Mesothelial cell of epicardium (in vitro differentiated cells): ENCODE measurements around the gene FAM174B. TPM values are rescaled to one million over a fixed set of nuclear protein-coding genes. Genes with fewer than 3 reads are reported as not detected.
A peak's percentile ranks its signal among the peaks of the same experiment; 100 is the strongest.

Experiments
- DNase-seq, 2 experiments: peaks; one replicate each; pipeline ENCODE4 v3.0.0; 2021; ENCODE audit warnings: low spot score in 2 of 2; ENCODE audit not compliant: unreplicated experiment in 2 of 2
- H3K27ac Mint-ChIP-seq: 2 replicates; pipeline ENCODE4 v1.8.0; 2021; ENCODE audit warnings: mixed read lengths
- H3K27me3 Mint-ChIP-seq: 2 replicates; pipeline ENCODE4 v1.8.0; 2021; ENCODE audit warnings: low read depth, mixed read lengths
- H3K36me3 Mint-ChIP-seq: 2 replicates; pipeline ENCODE4 v1.8.0; 2021; ENCODE audit warnings: mixed read lengths
- H3K4me1 Mint-ChIP-seq: 2 replicates; pipeline ENCODE4 v1.8.0; 2021; ENCODE audit warnings: mixed read lengths
- H3K4me3 Mint-ChIP-seq: 2 replicates; pipeline ENCODE4 v1.8.0; 2021; ENCODE audit warnings: mild to moderate bottlenecking, moderate library complexity, mixed read lengths
- H3K9me3 Mint-ChIP-seq: 2 replicates; pipeline ENCODE4 v1.8.0; 2021; ENCODE audit warnings: mixed read lengths
- total RNA-seq: library from RNA; stranded (reverse); gene quantifications from 3 replicates; pipeline ENCODE4 v1.2.1, GENCODE V29; 2021
- TF ChIP-seq, protein P1 (sequence below): fragments of 200-600 bp; sonication (generic); IDR thresholded peaks from one replicate; pipeline ENCODE4 v1.5.0; 2021; ENCODE audit warnings: antibody characterized with exemption; ENCODE audit not compliant: unreplicated experiment

The FAM174B gene
- total RNA-seq, result 18.8 to 20.7 TPM (median 19.1 TPM) in 3 replicates

- Mint-ChIP-seq H3K27me3 (peaks cover 39% of the 10 kb centered on the region), H3K4me1 (peaks cover 35% of the 10 kb centered on the region), H3K4me3 (peak within 1 kb of the TSS; percentile 75), H3K36me3 (peaks cover 3% of the 10 kb centered on the region), H3K9me3 (peaks cover 6% of the 10 kb centered on the region), H3K27ac (no peak within 1 kb of the TSS)
- TF ChIP-seq, protein P1, sequence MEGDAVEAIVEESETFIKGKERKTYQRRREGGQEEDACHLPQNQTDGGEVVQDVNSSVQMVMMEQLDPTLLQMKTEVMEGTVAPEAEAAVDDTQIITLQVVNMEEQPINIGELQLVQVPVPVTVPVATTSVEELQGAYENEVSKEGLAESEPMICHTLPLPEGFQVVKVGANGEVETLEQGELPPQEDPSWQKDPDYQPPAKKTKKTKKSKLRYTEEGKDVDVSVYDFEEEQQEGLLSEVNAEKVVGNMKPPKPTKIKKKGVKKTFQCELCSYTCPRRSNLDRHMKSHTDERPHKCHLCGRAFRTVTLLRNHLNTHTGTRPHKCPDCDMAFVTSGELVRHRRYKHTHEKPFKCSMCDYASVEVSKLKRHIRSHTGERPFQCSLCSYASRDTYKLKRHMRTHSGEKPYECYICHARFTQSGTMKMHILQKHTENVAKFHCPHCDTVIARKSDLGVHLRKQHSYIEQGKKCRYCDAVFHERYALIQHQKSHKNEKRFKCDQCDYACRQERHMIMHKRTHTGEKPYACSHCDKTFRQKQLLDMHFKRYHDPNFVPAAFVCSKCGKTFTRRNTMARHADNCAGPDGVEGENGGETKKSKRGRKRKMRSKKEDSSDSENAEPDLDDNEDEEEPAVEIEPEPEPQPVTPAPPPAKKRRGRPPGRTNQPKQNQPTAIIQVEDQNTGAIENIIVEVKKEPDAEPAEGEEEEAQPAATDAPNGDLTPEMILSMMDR, result no peak
- peak; percentile 46 to 71 for DNase-seq
Measured at GRCh38 chr15:92655178-92655995, at the start of gene FAM174B. TSS of gene FAM174B (minus strand) at chr15:92655775.

GRCh38 chr15:92696096-92696495, 40.5 kb upstream of the FAM174B start:
- Mint-ChIP-seq H3K9me3 (peaks cover 10% of the 10 kb centered on the region), H3K4me1 (peaks cover 4% of the 10 kb centered on the region)

DNA sequence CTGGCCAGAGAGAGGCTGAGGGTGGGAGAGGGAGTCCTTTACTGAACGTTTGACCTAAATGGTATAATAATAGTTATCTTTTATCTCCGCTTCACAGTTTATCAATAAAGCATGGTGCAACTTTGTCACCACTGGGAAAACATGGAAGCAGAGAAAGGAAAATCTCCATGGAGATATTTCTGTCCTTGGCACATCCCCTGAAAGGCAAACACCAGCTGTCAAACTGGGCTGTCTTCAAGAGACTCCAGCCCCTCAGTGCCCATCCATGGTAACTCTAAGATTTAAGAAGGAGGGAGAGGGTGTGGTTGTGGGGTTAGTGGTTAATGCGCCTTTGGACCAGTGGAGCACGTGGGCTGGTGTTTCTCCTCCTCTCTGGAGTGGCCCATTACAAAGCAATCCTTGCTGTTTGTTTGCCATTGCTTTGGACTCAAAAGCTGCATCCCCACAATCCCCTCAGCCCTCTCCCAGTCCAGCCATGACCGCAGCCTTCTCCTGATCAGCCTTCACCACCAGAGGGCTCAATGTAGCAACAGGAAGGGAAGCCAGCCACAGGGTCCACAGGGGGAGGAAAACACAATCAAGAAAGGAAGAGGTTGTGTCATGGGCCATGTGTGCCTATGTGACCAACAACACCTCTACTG, 38.2 kb upstream of the FAM174B start:
- Mint-ChIP-seq H3K9me3 (peaks cover 14% of the 10 kb centered on the region), H3K4me1 (peaks cover 6% of the 10 kb centered on the region), H3K36me3 (peaks cover 12% of the 10 kb centered on the region), H3K27ac (no peak overlapping the region), H3K4me3 (no peak overlapping the region), H3K27me3 (no peaks in the 10 kb centered on the region)
- no peak for DNase-seq
- TF ChIP-seq, protein P1, result no peak

More at GRCh38 chr15:92696096-92696495, 40.5 kb upstream of the FAM174B start:
- Mint-ChIP-seq H3K4me3 (no peak overlapping the region), H3K27ac (no peak overlapping the region), H3K27me3 (peaks cover 2% of the 10 kb centered on the region), H3K36me3 (no peaks in the 10 kb centered on the region)
- TF ChIP-seq, protein P1, result no peak
- no peak for DNase-seq

GRCh38 chr15:92690395-92690794, 34.8 kb upstream of the FAM174B start:
- peaks cover 19% of the 10 kb centered on the region for H3K9me3 Mint-ChIP-seq
- H3K27me3 Mint-ChIP-seq, result no peaks in the 10 kb centered on the region
- H3K4me3 Mint-ChIP-seq, result no peak overlapping the region
- H3K27ac Mint-ChIP-seq, result no peak overlapping the region
- H3K4me1 Mint-ChIP-seq, result peaks cover 2% of the 10 kb centered on the region
- H3K36me3 Mint-ChIP-seq, result peaks cover 12% of the 10 kb centered on the region
- TF ChIP-seq, protein P1, result no peak
- DNase-seq, result no peak

DNA sequence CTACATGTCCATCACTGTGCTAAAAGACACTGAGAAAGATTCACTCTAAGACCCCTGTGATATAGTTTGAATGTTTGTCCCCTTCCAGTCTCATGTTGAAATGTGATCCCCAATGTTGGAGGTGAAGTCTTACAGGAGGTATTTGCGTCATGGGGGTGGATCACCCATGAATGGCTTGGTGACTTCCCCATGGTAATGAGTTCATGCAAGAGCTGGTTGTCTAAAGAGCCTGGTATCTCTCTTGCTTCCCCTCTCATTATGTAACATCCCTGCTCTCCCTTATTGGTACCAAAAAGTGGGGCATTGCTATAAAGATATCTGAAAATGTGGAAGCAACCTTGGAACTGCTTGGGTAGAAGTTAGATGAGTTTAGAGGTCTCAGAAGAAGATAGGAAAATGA, 32.2 kb upstream of the FAM174B start:
- Mint-ChIP-seq H3K4me1 (peaks cover 7% of the 10 kb centered on the region), H3K36me3 (peaks cover 12% of the 10 kb centered on the region), H3K27me3 (no peaks in the 10 kb centered on the region), H3K4me3 (no peak overlapping the region), H3K9me3 (peaks cover 19% of the 10 kb centered on the region), H3K27ac (no peak overlapping the region)
- TF ChIP-seq, protein P1, result no peak
- DNase-seq, result no peak
